Tongue (tissue), 2 donors: ENCODE data around the gene SUV39H1. TPM values are rescaled to one million over a fixed set of nuclear protein-coding genes. Genes with fewer than 3 reads are reported as not detected.
"Not testable (repeated sequence)": the region's sequence is repeated elsewhere in the genome, so short reads cannot be mapped to it uniquely, and the experiment has no call there.

ENCODE experiments used
- DNase-seq: peaks from one replicate; pipeline ENCODE4 v3.0.0-alpha.2; 2015
- total RNA-seq: library from RNA; depleted of rRNA; stranded (reverse); fragments of >200 nt; gene quantifications from one replicate; pipeline ENCODE4 v1.2.3, GENCODE V29; 2014

The SUV39H1 gene, protein sequence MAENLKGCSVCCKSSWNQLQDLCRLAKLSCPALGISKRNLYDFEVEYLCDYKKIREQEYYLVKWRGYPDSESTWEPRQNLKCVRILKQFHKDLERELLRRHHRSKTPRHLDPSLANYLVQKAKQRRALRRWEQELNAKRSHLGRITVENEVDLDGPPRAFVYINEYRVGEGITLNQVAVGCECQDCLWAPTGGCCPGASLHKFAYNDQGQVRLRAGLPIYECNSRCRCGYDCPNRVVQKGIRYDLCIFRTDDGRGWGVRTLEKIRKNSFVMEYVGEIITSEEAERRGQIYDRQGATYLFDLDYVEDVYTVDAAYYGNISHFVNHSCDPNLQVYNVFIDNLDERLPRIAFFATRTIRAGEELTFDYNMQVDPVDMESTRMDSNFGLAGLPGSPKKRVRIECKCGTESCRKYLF
- total RNA-seq, result 2.9 TPM

DNA sequence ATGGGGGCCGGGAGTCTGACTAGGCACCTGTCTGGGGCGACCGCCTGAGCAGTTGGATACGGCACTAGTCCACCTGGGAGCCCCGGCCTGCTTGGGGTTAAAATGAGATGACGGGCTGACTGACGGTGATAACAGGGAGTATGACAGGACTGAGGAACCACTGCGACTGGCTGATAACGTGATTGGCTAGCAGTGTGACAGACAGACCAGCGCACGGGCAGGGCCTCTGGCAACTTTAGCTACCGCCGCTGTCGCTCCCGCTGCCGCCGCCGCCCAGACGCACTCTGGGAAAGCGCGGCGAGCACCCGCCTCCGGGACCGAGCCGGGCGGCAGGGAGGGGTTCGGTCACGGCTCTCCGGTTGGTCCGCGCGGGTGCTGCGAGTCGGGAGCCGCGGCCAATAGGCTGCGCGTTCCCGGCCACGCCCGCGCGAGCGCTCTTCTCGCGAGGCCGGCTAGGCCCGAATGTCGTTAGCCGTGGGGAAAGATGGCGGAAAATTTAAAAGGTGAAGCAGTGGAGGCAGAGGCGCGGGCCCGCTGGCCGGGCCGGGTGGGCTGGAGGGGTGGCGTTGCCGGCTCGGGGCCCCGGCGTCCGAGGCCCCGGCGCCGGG is at the start of gene SUV39H1:
Gene SUV39H1 (plus strand): TSS at position 434 of the 608 bp plus-strand sequence. CDS start 51 bp downstream, at position 485.
- DNase-seq, result peak; percentile 93

DNA sequence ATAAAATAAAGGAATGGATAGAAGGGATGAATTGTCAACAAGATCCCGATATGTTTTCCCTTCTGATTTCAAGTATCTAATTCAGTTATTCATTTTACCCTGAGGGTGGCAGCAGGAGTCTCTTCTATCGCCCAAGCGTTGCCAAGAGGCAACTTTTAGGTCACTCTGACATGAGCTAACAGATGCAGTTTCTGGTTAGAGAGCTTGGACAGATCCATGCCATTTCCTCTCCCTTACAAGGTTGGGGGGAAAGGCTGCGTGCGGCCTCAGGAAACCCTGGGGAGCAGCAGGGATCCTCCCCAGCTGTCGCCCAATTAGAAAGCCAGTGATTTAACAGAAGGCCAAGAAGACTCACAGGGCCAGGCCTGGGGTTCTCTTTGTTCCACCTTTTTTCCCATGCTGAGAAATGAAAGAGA is 48.2 kb upstream of the SUV39H1 start:
- DNase-seq, result peak; percentile 87

DNA sequence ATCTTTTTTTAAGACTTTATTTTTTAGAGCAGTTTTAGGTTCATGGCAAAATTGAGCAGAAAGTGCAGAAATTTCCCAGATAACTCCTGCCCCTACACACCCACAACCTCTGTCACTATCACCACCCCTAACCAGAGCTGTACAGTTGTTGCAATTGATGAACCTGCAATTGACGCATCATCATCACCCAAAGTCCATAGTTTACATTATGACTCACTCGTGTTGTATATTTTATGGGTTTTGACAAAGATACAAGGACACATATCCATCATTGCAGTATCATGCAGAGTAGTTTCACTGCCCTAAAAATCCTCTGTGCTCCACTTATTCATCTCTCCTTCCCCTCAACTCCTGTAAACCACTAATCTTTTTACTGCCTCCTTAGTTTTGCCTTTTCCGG is 47.4 kb upstream of the SUV39H1 start:
- DNase-seq, result no peak

DNA sequence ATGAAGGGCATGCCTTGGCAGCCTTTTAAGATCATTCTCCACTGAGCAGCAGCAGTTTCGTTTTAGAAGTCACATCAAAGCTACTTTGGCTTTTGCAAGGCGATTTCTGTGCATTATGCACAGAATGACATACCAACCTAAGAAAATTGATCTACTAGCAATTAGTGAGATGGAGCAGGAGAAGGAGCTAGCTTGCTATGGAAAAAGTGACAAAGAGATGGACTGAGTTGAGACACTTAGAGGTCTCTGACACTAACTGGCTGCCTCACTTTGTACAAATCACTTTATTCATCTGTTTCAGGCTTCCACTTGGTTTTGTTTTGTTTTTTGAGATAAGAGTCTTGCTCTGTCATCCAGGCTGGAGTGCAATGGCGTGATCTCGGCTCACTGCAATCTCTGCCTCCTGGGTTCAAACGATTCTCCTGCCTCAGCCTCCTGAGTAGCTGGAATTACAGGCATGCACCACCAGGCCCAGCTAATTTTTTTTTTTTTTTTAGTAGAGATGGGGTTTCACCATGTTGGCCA is 44.4 kb upstream of the SUV39H1 start:
- not testable (repeated sequence) for DNase-seq

DNA sequence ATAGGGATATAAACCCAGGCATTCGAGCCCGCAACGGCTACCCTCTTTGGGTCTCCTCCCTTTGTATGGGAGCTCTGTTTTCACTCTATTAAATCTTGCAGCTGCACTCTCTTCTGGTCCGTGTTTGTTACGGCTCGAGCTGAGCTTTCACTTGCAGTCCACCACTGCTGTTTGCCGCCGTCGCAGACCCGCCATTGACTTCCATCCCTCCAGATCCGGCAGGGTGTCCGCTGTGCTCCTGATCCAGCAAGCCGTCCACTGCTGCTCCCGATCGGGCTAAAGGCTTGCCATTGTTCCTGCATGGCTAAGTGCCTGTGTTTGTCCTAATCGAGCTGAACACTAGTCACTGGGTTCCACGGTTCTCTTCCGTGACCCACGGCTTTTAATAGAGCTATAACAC is 41.8 kb upstream of the SUV39H1 start:
- not testable (repeated sequence) for DNase-seq

DNA sequence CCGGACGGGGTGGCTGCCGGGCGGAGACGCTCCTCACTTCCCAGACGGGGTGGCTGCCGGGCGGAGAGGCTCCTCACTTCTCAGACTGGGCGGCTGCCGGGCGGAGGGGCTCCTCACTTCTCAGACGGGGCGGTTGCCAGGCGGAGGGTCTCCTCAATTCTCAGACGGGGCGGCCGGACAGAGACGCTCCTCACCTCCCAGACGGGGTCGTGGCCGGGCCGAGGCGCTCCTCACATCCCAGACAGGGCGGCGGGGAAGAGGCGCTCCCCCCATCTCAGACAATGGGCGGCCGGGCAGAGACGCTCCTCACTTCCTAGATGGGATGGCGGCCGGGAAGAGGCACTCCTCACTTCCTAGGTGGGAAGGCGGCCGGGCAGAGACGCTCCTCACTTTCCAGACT is 36.8 kb upstream of the SUV39H1 start:
- not testable (repeated sequence) for DNase-seq

DNA sequence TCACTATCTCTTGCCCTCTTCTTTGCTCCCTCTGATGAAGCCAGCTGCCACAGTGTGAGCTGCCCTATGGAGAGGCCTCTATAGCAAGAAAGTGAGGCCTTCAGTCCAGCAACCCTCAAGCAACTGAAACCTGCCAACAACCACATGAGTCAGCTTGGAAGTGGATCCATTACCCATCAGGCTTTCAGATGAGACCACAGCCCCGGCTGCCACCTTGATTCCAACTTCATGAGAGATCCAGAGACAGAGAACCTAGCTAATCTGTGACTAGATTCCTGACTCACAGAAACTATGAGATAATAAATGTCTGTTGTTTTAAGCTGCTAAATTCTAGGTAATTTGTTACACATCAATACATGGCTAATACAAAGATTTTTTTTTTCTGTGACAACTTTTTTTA is 33.3 kb upstream of the SUV39H1 start:
- no peak for DNase-seq

DNA sequence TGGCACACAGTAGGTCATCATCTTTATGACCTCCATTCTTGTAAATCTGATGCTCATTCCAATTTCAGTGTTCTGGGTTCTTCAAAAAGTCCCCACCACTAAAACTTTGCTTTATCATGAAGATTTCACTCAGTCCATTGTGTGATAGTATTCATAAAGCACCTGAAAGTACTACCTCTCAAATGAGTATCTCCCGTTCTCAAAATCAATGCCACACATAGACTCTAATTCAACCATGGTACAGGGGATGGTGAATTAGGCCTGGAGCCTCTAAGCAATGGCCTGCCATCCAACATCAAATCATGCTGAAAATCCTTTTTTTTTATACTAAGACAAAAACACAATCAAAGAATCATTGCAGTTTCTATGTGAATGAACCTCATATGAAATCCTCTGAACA is 32.4 kb upstream of the SUV39H1 start:
- no peak for DNase-seq

DNA sequence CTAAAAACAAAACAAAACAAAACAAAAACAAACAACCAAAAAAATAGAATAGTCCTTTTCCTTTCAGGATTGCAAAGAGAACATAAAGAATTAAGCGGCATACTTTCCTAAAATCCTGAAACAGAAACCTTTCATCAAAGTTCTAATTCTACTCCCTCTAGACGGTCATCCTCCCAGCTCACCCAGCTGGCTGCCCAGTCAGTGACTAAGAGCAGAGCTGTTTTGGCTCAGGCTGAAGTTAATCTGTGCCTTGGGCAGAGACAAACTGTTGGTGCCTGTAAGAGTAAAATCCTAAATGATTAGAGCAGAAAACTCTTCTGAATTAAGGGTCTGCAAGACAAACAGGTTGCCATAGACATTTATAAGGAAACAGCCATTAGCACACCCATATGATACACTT is 30.5 kb upstream of the SUV39H1 start:
- no peak for DNase-seq

DNA sequence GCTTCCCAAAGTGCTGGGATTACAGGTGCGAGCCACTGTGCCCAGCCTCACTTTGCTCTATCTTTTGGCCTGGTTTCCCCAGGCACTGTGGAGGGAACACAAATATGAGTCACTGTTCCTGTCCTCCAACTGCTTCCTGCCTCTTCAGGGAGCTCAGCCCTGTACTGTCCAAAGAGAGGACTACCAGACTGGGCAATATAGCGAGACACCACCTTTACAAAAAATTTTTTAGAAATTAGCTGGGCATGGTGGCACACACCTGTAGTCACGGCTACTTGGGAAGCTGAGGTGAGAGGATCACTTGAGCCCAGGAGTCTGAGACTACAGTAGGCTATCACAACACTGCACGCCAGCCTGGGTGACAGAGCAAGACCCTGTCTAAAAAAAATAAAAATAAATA is 29.9 kb upstream of the SUV39H1 start:
- DNase-seq, result no peak

DNA sequence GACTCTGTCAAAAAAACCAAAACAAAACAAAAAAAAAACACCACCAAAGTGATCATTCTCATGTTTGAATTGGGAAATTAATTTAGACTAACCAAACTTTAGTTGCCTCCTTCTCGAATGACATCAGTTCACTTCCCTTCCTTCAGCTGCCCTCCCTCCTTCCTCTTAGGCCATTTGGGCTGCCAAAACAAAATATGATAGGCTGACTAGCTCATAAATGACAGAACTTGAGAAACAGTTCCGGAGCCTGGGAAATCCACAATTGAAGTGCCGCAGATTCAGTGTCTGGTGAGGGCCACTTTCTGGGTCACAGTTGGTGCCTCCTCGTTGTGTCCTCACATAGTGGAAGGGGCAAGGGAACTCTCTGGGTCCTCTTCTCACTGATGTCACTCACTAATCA is 29.0 kb upstream of the SUV39H1 start:
- DNase-seq, result no peak

DNA sequence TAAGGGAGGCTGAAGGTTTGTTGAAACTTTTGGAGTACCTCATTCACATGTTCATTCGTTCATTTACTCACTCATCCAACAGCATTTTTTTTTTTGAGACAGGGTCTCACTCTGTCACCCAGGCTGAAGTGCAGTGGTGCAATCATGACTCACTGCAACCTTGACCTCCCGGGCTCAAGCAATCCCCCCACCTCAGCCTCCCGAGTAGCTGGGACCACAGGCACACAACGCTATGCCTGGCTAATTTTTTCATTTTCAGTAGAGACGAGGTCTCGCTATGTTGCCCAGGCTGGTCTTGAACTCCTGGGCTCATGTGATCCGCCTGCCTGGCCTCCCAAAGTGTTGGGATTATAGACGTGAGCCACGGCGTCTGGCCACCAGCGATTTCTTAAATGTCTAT is 28.3 kb upstream of the SUV39H1 start:
- DNase-seq, result not testable (repeated sequence)

DNA sequence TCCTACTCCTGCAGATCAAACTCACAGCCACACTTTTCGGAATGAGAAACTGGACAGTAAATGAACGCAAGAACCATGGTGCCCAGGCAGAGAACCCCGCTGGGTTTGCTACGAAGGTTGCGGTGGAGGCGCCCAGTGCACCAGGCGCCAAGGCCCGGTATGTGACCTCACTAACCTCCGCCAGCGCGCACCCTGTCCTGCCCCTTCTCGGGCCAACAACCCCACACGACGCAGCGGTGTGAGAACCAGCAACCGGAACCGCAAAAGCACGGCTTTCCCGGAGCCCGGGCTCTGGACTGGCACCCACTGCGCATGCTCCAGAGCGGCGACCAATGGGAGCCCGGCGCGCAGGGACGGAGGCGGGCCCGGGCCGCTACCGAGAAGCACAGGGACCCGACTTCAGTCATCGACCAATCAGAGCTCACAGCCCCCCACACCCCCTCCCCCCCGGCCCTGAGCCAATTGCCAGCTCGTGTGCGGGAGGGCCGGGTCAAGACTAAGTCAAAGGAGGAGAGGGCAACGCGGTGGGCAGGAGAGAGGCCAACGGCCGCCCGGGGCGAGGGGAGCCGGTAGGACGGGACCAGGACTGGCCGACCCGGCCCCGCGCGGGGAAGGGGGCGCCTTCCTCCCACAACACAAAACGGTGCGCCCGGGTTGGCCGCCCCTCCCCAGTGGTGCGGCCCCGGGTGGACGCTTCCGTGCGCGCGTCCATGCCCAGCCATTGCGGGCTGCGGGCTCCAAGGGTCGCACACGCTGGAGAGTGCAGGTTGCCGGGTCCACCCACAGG is 20.2 kb upstream of the SUV39H1 start:
- DNase-seq, result peak; percentile 94

DNA sequence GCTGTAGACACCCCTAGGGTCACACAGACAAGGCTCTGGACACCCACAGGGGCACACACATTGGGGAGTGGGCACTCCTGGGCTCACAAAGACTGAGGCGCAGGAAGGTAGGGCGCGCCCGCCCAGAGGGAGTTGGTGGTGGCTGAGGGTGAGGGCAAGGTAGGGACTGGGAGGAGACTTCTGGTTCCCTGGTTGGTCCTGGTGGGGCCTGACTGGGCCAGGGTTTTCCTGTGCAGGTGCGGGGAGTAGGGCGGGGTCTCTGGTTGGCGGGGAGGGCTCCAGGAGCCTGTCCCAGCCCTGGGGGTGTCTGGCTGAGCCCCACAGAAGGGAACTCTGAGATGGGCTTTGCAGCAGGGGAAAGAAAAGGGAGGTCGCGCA is 19.7 kb upstream of the SUV39H1 start:
- DNase-seq, result no peak

DNA sequence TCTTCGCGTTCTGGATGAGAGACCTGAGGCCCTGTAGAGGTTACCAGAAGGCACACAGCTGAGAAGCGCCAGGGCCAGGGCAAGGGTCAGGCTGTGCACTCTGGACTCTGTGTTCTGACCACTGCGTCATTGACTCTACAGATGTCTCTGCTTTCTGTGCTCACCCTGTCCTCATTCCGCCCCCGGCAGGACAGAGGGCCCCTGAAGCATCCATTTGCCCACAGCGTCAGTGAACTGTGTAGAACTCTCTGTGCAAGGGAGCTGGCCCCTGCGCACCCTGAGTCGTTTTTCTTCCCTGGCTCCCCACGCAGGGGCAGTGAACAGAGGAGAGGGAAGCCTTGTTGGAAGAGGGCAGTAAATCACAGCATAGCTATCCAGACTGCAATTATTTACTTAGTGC is 19.0 kb upstream of the SUV39H1 start:
- DNase-seq, result no peak

DNA sequence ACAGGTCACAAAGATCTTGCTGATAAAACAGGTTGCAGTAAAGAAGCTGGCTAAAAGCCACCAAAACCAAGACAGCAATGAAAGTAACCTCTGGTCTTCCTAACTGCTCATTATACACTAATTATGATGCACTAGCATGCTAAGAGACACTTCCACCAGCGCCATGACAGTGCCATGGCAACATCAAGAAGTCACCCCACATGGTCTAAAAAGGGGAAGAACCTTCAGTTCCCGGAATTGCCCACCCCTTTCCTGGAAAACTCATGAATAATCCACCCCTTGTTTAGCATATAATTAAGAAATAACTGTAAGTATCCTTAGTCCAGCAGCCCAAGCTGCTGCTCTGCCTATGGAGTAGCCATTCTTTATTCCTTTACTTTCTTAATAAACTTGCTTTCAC is 16.1 kb upstream of the SUV39H1 start:
- DNase-seq, result not testable (repeated sequence)

DNA sequence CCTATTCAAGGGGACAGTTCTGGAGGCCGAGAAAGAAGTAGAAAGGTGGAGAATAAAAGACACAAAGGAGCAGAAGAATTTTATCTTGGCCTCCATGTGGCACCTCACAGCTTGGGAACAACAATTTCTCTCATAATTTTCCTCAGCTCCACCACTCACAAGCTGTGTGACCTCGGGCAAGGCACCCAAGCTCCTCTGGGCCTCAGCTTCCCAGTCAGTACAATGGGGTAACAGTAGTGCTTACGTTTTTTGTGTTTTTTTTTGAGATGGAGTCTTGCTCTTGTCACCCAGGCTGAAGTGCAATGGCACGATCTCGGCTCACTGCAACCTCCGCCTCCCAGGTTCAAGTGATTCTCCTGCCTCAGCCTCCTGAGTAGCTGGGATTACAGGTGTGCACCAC is 15.6 kb upstream of the SUV39H1 start:
- DNase-seq, result not testable (repeated sequence)

DNA sequence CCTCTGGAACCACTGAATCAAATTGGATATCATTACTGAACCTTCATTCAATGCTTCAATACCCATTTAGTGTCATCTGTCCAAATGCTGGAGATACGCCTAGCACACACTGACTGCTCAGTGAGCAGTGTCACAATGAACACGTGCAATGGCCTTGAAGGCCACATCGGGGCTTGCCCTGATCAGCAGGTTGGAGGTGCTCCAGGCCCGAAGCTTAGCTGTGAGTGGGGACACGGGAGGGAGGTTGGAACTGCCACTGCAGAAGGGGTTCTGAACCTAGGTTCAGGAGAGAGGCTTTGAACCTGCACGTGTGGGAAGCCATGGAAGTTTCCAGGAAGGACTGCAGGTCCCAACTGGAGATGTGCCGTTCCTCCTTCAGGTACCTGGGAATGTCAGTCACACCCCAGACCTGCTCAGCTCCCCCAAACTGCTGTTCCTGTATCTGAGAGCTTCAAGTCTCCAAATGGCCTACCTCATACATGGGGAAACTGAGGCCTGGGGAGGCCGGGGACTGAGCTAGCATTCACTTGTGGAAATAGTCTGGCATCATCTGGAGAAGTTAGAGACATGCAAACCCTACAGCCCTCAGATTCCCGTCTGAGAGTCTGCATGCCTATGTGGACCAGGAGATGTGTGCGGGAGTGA is 14.9 kb upstream of the SUV39H1 start:
- DNase-seq, result no peak

DNA sequence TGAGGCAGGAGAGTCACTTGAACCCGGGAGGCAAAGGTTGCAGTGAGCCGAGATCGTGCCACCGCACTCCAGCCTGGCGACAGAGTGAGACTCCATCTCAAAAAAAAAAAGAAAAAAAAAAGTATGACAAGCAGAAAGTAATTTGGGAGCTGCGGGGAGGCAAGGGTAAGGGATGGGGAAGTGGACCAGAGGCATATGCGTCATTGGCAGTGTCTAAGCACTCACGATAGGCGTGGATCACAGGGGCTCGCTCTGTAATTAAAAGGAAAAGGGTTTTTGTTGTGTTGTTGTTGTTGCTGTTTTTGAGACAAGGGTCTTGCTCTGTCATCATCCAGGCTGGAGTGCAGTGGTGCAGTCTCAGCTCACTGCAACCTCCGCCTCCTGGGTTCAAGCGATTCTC is 13.7 kb upstream of the SUV39H1 start:
- not testable (repeated sequence) for DNase-seq

DNA sequence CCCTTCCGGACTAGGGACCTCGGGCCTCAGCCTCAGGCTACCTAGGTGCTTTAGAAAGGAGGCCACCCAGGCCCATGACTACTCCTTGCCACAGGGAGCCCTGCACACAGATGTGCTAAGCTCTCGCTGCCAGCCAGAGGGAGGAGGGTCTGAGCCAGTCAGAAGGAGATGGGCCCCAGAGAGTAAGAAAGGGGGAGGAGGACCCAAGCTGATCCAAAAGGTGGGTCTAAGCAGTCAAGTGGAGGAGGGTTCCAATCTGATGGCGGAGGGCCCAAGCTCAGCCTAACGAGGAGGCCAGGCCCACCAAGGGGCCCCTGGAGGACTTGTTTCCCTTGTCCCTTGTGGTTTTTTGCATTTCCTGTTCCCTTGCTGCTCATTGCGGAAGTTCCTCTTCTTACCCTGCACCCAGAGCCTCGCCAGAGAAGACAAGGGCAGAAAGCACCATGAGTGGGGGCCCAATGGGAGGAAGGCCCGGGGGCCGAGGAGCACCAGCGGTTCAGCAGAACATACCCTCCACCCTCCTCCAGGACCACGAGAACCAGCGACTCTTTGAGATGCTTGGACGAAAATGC is 13.0 kb upstream of the SUV39H1 start, which contains the start of gene WAS:
Gene WAS (plus strand): TSS at position 389 of the 572 bp plus-strand sequence. CDS start 55 bp downstream, at position 444.
- no peak for DNase-seq

DNA sequence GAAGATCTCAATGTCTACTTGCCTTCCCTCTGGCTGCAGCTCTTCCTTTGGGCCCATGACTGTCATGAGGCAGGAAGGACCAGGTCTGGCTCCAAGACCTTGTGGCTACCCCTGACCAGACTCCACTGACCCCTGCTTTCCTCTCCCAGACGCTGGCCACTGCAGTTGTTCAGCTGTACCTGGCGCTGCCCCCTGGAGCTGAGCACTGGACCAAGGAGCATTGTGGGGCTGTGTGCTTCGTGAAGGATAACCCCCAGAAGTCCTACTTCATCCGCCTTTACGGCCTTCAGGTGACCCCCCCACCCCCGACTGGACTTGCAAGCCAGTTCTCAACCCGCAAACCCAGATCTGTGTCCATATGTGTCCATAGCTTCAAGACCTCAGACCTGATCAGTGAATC is 12.4 kb upstream of the SUV39H1 start:
- no peak for DNase-seq

DNA sequence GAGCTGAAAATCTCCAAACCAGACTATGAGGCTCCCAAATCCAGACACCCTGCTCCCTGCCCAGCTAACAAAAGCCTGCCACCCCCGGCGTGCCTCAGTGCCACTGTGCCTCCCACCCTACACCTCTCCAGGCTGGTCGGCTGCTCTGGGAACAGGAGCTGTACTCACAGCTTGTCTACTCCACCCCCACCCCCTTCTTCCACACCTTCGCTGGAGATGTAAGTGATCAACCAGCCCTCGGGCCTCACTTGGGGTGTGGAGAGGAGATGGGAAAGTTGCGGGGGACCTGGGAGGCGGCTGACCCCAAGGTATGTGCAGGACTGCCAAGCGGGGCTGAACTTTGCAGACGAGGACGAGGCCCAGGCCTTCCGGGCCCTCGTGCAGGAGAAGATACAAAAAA is 11.1 kb upstream of the SUV39H1 start:
- DNase-seq, result no peak
